ENCODE results near the gene ZNF749.
A peak's percentile ranks its signal among the peaks of the same experiment; 100 is the strongest.
"Not testable (repeated sequence)": the region's sequence is repeated elsewhere in the genome, so short reads cannot be mapped to it uniquely, and the experiment has no call there.

The ZNF749 gene

GRCh38 chr19:57465680-57466381 is 30.7 kb downstream of the ZNF749 start:
- peak; percentile 55 for DNase-seq (ENCODE audit: low read depth, low spot score)

- no peak for DNase-seq (ENCODE audit: low read depth, low spot score)
These were observed 31.4 kb downstream of the ZNF749 start for GRCh38 chr19:57466489-57466888.

GRCh38 chr19:57473646-57474045 is 38.5 kb downstream of the ZNF749 start:
- no peak for DNase-seq (ENCODE audit: low read depth, low spot score)

- peak; percentile 96 for DNase-seq (ENCODE audit: low read depth, low spot score)
These were observed 42.3 kb downstream of the ZNF749 start, which contains the start of gene ZNF772 for GRCh38 chr19:57477191-57478008. Gene ZNF772, minus strand, starts transcription at chr19:57477566. Its CDS starts 257 bp downstream, at chr19:57477309.

- DNase-seq (ENCODE audit: low read depth, low spot score): peak; percentile 91
These were observed 52.6 kb downstream of the ZNF749 start, which contains the start of gene ZNF419 for GRCh38 chr19:57487477-57488298. Gene ZNF419, plus strand, starts transcription at chr19:57487750. Its CDS starts 201 bp downstream, at chr19:57487951.

GRCh38 chr19:57488299-57488644 is 53.1 kb downstream of the ZNF749 start:
- DNase-seq (ENCODE audit: low read depth, low spot score): not testable (repeated sequence)
